Tibial nerve (tissue), 4 donors: Measurements from ENCODE around the gene CRX. TPM values are rescaled to one million over a fixed set of nuclear protein-coding genes. Genes with fewer than 3 reads are reported as not detected.

Source experiments
- DNase-seq, 2 donors: peaks; one replicate each; pipeline ENCODE4 v3.0.0-alpha.2; 2019; ENCODE audit warnings: low spot score in 2 of 2
- H3K27ac ChIP-seq, 4 donors: fragments of 200-600 bp; sonication (generic) in 3 of 4; one replicate each; pipeline ENCODE4 v1.5.1; 2017 to 2019; ENCODE audit warnings: mild to moderate bottlenecking in 1 of 4
- H3K27me3 ChIP-seq, 2 donors: fragments of 200-600 bp; sonication (generic) in 1 of 2; one replicate each; pipeline versions ENCODE4 v1.5.1 to v1.6.0; 2017 to 2019
- H3K36me3 ChIP-seq, 3 donors: fragments of 200-600 bp; sonication (generic); one replicate each; pipeline ENCODE4 v1.5.1; 2018 to 2019
- H3K4me1 ChIP-seq, 4 donors: fragments of 200-600 bp; sonication (generic) in 3 of 4; one replicate each; pipeline ENCODE4 v1.5.1; 2017 to 2019
- H3K4me3 ChIP-seq, 4 donors: fragments of 200-600 bp; sonication (generic) in 3 of 4; one replicate each; pipeline ENCODE4 v1.5.1; 2017 to 2019; ENCODE audit warnings: mild to moderate bottlenecking in 1 of 4, moderate library complexity in 1 of 4
- H3K9me3 ChIP-seq, 4 donors: fragments of 200-600 bp; sonication (generic) in 3 of 4; one replicate each; pipeline ENCODE4 v1.5.1; 2017 to 2019
- CTCF ChIP-seq, 5 experiments: fragments of 200-600 bp in 3 of 5; fragments of 450-650 bp in 2 of 5; sonication (generic) in 3 of 5; IDR thresholded peaks; one replicate each; pipeline ENCODE4 v1.5.1; 2016 to 2019; ENCODE audit warnings: antibody characterized with exemption in 5 of 5, mild to moderate bottlenecking in 3 of 5, moderate library complexity in 2 of 5
- EP300 ChIP-seq, 2 donors: sonication (generic); formaldehyde crosslinking; IDR thresholded peaks; one replicate each; pipeline ENCODE4 v1.6.1; 2017; ENCODE audit warnings: antibody characterized with exemption in 2 of 2, mild to moderate bottlenecking in 1 of 2
- POLR2A ChIP-seq, 2 donors: fragments of 450-650 bp; IDR thresholded peaks; one replicate each; pipeline ENCODE4 v1.6.1; 2017; ENCODE audit warnings: antibody characterized with exemption in 2 of 2, mild to moderate bottlenecking in 2 of 2, moderate library complexity in 2 of 2
- WGBS, 2 donors: methylation state at CpG; one replicate each; pipeline ENCODE4 v1.1.5; 2018; 5-methylcytosine and 5-hydroxymethylcytosine counted together
- total RNA-seq, 4 donors: library from RNA; depleted of rRNA; stranded (reverse); fragments of >200 nt; gene quantifications; one replicate each; pipeline ENCODE4 v1.1.0, GENCODE V29; 2016

Gene CRX
- total RNA-seq, 4 donors from 2014 or later, result not detected

DNA sequence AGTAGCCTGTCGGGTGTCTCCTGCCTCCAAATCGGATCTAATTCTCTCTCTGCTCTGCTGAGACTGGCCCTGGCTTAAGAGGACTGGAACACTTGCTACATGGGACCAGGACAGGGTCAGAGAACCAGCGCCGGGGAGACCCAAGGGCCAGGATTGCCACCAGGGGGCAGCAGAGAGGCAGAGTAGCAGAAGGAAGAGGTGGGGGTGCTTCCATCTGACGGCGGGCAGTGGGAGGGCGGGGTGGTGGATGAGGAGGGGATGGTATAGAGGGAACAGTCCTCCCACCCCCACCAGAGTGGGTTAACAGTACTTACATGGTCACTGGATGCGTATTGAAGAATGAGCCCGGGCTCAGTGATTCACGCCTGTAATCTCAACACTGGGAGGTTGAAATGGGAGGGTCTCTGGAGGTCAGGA, 31.3 kb upstream of the CRX start:
- TF ChIP-seq CTCF (IDR thresholded peaks at IDR 0.05), result peak; percentile 73 to 93 (median 80)
- TF ChIP-seq EP300 (IDR thresholded peaks at IDR 0.05), result no peak
- TF ChIP-seq POLR2A (IDR thresholded peaks at IDR 0.05), result no peak
- peak overlapping the region in 1 of 4 donors; percentile 16 for H3K27ac ChIP-seq
- H3K4me1 ChIP-seq, result peaks cover 0 to 15% (median 0%) of the 10 kb centered on the region in 4 donors
- WGBS, 2 donors, result 12% methylated on average over 10 of the region's 10 CpGs
- DNase-seq, result peak; percentile 72 to 87
- H3K4me3 ChIP-seq, result no peak overlapping the region
- peaks cover 0 to 20% (median 6%) of the 10 kb centered on the region in 3 donors for H3K36me3 ChIP-seq
- H3K9me3 ChIP-seq, result no peaks in the 10 kb centered on the region
- no peaks in the 10 kb centered on the region for H3K27me3 ChIP-seq

DNA sequence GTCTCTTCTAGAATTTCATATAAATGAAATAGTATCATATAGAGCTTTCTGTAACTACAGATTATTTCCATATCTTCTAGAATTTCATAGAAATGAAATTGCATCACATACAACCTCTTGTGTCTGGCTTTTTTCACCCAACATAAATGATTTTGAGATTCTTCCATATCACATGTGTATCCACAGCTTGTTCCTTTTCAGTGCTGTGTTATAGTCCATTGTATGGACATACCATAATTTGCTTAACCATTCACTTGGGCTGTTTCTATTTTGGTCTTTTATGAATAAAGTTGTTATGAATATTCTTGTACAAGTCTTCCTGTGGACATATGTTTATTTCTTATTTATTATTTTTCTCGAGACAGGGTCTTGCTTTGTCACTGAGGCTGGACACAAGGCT, 29.1 kb upstream of the CRX start:
- H3K9me3 ChIP-seq, result no peaks in the 10 kb centered on the region
- WGBS, 2 donors, result 98 to 100% methylated on average over 1 of the region's 1 CpG
- H3K27ac ChIP-seq, result no peak overlapping the region
- no peaks in the 10 kb centered on the region for H3K36me3 ChIP-seq
- TF ChIP-seq CTCF (IDR thresholded peaks at IDR 0.05) (no peak), POLR2A (IDR thresholded peaks at IDR 0.05) (no peak), EP300 (IDR thresholded peaks at IDR 0.05) (no peak)
- H3K27me3 ChIP-seq, result no peaks in the 10 kb centered on the region
- DNase-seq, result no peak
- peaks cover 0 to 15% (median 0%) of the 10 kb centered on the region in 4 donors for H3K4me1 ChIP-seq
- H3K4me3 ChIP-seq, result no peak overlapping the region

DNA sequence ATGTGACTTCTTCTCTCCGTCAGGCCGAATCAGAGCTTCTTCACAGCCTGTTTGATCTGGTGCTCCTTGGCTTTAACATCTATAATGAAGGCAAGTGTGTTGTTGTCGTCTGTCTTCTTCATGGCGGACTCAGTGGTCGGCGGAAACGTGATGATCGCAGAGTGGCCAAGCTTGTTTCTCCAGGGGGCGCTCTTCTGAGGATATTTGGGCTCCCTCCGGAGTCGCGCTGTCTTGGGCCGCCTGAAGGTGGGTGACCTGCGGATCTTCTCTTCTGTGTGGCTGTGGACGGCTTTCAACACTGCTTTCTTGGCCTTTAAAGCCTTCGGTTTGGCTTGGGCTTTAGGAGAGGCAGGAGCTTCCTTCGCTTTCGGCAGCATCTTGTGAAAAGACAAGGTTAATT, 27.2 kb upstream of the CRX start:
- no peak overlapping the region for H3K27ac ChIP-seq
- peaks cover 0 to 6% (median 0%) of the 10 kb centered on the region in 4 donors for H3K4me1 ChIP-seq
- no peaks in the 10 kb centered on the region for H3K9me3 ChIP-seq
- WGBS, 2 donors, result 84 to 86% methylated on average over 18 of the region's 18 CpGs
- no peak for DNase-seq
- TF ChIP-seq CTCF (IDR thresholded peaks at IDR 0.05) (no peak), POLR2A (IDR thresholded peaks at IDR 0.05) (no peak), EP300 (IDR thresholded peaks at IDR 0.05) (no peak)
- no peaks in the 10 kb centered on the region for H3K27me3 ChIP-seq
- no peak overlapping the region for H3K4me3 ChIP-seq
- no peaks in the 10 kb centered on the region for H3K36me3 ChIP-seq

DNA sequence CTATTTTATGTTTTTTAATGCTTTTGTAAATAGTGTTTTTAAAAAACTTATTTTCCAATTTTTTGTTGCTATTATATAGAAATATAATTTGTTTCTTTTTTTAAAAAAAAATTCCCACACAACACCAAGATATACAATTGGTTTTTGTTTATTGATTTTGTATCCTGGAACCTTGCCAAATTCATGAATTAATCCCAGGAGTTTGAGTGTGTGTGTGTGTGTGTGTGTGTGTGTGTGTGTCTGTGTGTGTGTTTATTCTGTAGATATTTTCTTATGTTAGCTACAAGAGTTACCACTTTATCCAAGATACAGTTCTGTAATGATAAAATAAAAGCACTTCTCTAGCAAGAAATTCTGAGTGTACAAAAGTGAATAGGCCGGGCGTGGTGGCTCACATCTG, 25.0 kb upstream of the CRX start:
- DNase-seq, result no peak
- Histone ChIP-seq H3K27ac (no peak overlapping the region), H3K4me3 (no peak overlapping the region), H3K36me3 (no peaks in the 10 kb centered on the region), H3K4me1 (no peaks in the 10 kb centered on the region), H3K9me3 (no peaks in the 10 kb centered on the region), H3K27me3 (no peaks in the 10 kb centered on the region)
- TF ChIP-seq POLR2A (IDR thresholded peaks at IDR 0.05) (no peak), EP300 (IDR thresholded peaks at IDR 0.05) (no peak), CTCF (IDR thresholded peaks at IDR 0.05) (no peak)
- 54 to 77% methylated on average over 2 of the region's 2 CpGs for WGBS, 2 donors

- Histone ChIP-seq H3K9me3 (no peaks in the 10 kb centered on the region), H3K4me1 (no peaks in the 10 kb centered on the region), H3K27ac (no peak overlapping the region), H3K4me3 (no peak overlapping the region), H3K36me3 (no peaks in the 10 kb centered on the region), H3K27me3 (no peaks in the 10 kb centered on the region)
- WGBS, 2 donors, result 67 to 70% methylated on average over 14 of the region's 14 CpGs
- no peak for TF ChIP-seq EP300 (IDR thresholded peaks at IDR 0.05)
- TF ChIP-seq CTCF (IDR thresholded peaks at IDR 0.05), result no peak
- TF ChIP-seq POLR2A (IDR thresholded peaks at IDR 0.05), result no peak
- DNase-seq, result no peak
Observed at GRCh38 chr19:47797996-47798903, 23.5 kb upstream of the CRX start.
